Muscle layer of duodenum (tissue), 2 donors: ENCODE data around the gene LCE1C.

Source experiments
- H3K27ac ChIP-seq: one replicate; pipeline ENCODE4 v1.7.0; 2013; ENCODE audit warnings: mild to moderate bottlenecking, low read length
- H3K27me3 ChIP-seq: one replicate; pipeline ENCODE4 v1.7.0; 2013; ENCODE audit warnings: low read depth, mild to moderate bottlenecking, control low read depth, low read length
- H3K36me3 ChIP-seq, 2 donors: one replicate each; pipeline ENCODE4 v1.7.0; 2013; ENCODE audit warnings: low read length in 2 of 2, control low read depth in 1 of 2, mild to moderate bottlenecking in 1 of 2; ENCODE audit not compliant: insufficient read depth in 2 of 2, control insufficient read depth in 1 of 2
- H3K4me1 ChIP-seq, 2 donors: one replicate each; pipeline ENCODE4 v1.7.0; 2013; ENCODE audit warnings: low read length in 2 of 2, mild to moderate bottlenecking in 2 of 2, control low read depth in 1 of 2, moderate library complexity in 1 of 2; ENCODE audit not compliant: insufficient read depth in 2 of 2, control insufficient read depth in 1 of 2
- H3K4me3 ChIP-seq, 2 donors: one replicate each; pipeline ENCODE4 v1.7.0; 2013; ENCODE audit warnings: low read length in 2 of 2, low read depth in 1 of 2, mild to moderate bottlenecking in 1 of 2
- H3K9me3 ChIP-seq, 2 donors: one replicate each; pipeline ENCODE4 v1.7.0; 2013; ENCODE audit warnings: low read length in 2 of 2, control low read depth in 1 of 2, mild to moderate bottlenecking in 1 of 2; ENCODE audit not compliant: control insufficient read depth in 1 of 2
- donor health status: healthy.

LCE1C gene

DNA sequence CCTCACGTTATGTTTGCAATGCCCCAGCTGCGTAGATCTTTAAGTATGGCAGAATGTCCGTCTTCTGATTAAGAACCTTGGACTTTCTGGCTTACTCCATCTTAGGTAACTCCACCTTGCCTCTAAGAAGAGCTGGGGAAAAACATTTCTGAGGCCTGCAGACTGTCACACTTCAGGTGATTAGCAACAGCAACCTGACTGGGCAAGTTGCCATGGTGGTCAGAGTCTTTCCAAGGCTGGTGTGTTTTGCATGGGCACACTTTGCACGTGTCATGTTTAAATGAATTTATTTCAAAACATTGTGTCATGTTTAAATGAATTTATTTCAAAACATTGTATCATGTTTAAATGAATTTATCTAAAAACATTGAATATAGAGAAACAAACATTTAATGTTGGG is 47.8 kb downstream of the LCE1C start:
- Histone ChIP-seq H3K36me3 (no peaks in the 10 kb centered on the region), H3K4me3 (no peak overlapping the region), H3K27ac (no peak overlapping the region), H3K4me1 (no peaks in the 10 kb centered on the region), H3K9me3 (no peaks in the 10 kb centered on the region), H3K27me3 (no peaks in the 10 kb centered on the region)

DNA sequence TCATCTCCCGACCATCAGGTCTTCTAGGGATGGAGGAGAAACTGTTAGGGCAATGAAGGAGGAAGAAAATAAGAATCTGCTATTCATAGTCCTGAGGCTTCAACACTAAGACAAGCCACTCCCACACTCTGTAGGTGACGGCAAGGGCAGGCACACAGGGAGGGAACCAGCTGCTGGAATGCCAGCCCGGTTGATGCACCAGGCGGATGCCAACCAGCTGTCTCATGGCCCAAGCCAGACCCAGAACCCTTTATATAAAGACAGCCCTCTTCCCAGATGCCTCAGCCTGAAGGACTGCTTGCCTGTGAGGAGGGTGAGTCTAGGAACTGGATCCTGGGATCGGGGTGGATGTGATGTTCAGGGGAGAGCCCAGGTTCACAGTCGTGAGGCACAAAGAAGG is 48.7 kb downstream of the LCE1C start, which contains the start of gene KPRP:
TSS of gene KPRP (plus strand) at position 279 of the 400 bp plus-strand sequence. CDS start 1,564 bp downstream, outside the sequence.
- H3K9me3 ChIP-seq, result no peaks in the 10 kb centered on the region
- no peak within 1 kb of the TSS for H3K27ac ChIP-seq
- H3K4me1 ChIP-seq, result no peaks in the 10 kb centered on the region
- H3K4me3 ChIP-seq, result no peak within 1 kb of the TSS
- no peaks in the 10 kb centered on the region for H3K27me3 ChIP-seq
- no peaks in the 10 kb centered on the region for H3K36me3 ChIP-seq

DNA sequence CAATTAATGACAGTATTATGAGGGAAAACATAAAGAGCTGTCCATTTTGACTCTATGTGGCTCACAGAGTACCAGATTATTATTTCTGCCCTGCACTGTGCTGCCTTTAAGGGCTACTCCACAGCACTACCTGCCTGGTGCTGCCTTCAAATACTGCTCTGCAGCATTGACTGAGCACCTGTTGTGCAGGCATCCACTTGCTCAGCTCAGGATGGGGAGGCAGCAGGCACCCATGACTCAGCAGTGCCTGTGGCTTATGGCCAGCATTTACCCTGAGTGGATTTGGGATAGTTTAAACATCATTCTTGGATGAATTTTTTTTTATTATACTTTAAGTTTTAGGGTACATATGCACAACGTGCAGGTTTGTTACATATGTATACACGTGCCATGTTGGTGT is 49.6 kb downstream of the LCE1C start:
- Histone ChIP-seq H3K27ac (no peak overlapping the region), H3K4me3 (no peak overlapping the region), H3K36me3 (no peaks in the 10 kb centered on the region), H3K27me3 (no peaks in the 10 kb centered on the region), H3K9me3 (no peaks in the 10 kb centered on the region), H3K4me1 (no peaks in the 10 kb centered on the region)
